T-helper 17 cell (primary cell): ENCODE measurements around the gene FRMPD4. TPM values are rescaled to one million over a fixed set of nuclear protein-coding genes. Genes with fewer than 3 reads are reported as not detected.

Experiments used
- ATAC-seq: fragments of 150-1000 bp; cut with Tn5 transposase; 2 replicates; pipeline ENCODE4 v1.10.0; 2021; ENCODE audit warnings: mild to moderate bottlenecking, moderate library complexity
- DNase-seq, 3 donors: peaks; one replicate each; pipeline versions ENCODE4 v3.0.0 to v3.0.0-alpha.2; 2020 to 2021
- H3K9me3 ChIP-seq: one replicate; pipeline ENCODE4 v1.7.0; 2013; ENCODE audit warnings: low read length, mild to moderate bottlenecking; ENCODE audit not compliant: control insufficient read depth, poor library complexity, severe bottlenecking
- H3K27ac Mint-ChIP-seq: one replicate; pipeline ENCODE4 v1.8.0; 2022; ENCODE audit warnings: mild to moderate bottlenecking, moderate library complexity, mixed read lengths
- H3K27me3 Mint-ChIP-seq: one replicate; pipeline ENCODE4 v1.8.0; 2022; ENCODE audit warnings: mixed read lengths
- H3K36me3 Mint-ChIP-seq: one replicate; pipeline ENCODE4 v1.8.0; 2022; ENCODE audit warnings: low read depth, mixed read lengths
- H3K4me1 Mint-ChIP-seq: one replicate; pipeline ENCODE4 v1.8.0; 2022; ENCODE audit warnings: mild to moderate bottlenecking, mixed read lengths
- H3K4me3 Mint-ChIP-seq: one replicate; pipeline ENCODE4 v1.8.0; 2022; ENCODE audit warnings: mild to moderate bottlenecking, moderate library complexity, mixed read lengths
- total RNA-seq, 4 donors: library from RNA in 2 of 4; stranded (reverse) in 2 of 4; gene quantifications; one replicate each; pipeline ENCODE4 v1.2.3 and lab custom pipeline; 2022 to 2026

The FRMPD4 gene
- total RNA-seq, 2 donors from 2014 or later: not detected

DNA sequence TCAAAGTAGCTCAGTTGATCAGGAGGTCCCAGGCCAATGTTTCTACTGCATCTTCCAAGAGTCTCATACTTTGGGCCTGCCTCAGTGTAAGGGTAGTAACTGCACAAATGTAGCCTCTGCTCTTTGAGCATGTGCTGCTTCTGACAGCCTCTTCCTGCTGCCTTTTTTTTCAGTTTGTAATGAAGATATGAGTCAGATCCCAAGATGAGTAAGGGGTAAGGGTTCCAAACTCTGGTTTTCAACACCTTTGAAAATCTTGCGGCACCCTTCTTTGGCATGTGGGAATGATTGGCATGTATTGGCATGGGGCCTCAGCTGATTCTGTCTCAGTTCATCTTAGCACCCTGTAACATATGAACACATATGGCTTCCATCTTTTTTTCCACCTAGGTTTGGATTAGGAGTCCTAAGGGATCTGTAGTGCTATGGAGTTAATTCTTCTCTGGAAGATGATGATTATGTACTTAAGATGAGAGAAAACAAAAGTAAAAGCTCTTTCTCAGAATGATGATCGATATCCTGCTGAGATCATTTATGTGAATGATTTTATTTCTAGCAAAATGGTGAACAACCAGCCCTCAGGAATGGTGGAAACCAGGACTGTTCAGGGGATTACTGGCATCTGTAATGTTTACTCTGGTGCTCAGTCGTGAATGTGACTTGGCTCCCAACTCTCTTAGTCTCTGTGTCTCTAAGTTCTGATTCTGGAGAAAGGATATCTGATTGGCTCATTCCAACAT lies 534.3 kb downstream of the FRMPD4 start:
- H3K36me3 Mint-ChIP-seq: no peaks in the 10 kb centered on the region
- no peak for ATAC-seq
- H3K9me3 ChIP-seq: no peaks in the 10 kb centered on the region
- H3K27me3 Mint-ChIP-seq: no peaks in the 10 kb centered on the region
- H3K4me3 Mint-ChIP-seq: no peak overlapping the region
- H3K4me1 Mint-ChIP-seq: peaks cover 3% of the 10 kb centered on the region
- no peak for DNase-seq
- no peak overlapping the region for H3K27ac Mint-ChIP-seq

DNA sequence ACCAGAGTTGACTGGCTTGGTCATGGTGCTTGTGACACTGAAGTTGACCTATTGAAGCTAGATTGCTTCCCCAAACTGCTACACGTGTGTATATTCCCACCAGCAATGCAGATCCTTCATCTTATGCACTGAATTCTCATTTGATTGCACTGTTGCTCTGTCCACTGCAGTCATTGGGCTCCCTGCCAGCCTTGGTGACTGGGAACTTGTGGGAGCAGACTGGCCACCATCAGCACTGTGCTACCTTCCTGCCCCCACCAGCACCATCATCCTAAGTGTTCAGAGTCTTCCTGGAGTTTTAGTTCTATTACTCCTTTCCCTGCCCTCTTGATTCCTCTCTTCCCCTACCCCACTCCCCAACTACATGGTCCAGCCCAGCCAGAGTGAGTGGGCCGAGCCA lies 535.2 kb downstream of the FRMPD4 start:
- Mint-ChIP-seq H3K27ac (no peak overlapping the region), H3K27me3 (no peaks in the 10 kb centered on the region), H3K4me1 (peaks cover 3% of the 10 kb centered on the region), H3K4me3 (no peak overlapping the region), H3K36me3 (no peaks in the 10 kb centered on the region)
- ATAC-seq (no peak), DNase-seq (no peak)
- no peaks in the 10 kb centered on the region for H3K9me3 ChIP-seq

DNA sequence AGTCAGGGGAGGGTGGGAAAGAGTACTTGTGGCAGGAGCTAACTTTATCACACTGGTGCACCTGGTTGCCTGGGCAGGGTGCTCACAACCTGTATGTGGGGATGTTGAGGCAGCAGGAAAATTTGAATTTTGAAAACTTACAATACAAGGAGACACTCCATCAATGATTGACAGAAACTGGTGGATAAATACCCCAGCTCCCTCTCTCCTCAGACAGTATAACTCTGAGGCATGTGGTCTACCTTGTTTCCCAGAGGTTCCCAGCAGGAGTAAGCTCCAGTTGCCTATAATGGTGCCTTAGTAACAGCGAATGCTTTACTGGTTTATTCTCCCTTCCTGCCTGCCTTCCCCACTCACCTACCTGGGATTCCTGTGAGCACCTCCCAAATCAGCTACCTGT lies 541.2 kb downstream of the FRMPD4 start:
- Mint-ChIP-seq H3K4me1 (no peaks in the 10 kb centered on the region), H3K27me3 (no peaks in the 10 kb centered on the region), H3K27ac (no peak overlapping the region), H3K36me3 (no peaks in the 10 kb centered on the region), H3K4me3 (no peak overlapping the region)
- DNase-seq (no peak), ATAC-seq (no peak)
- H3K9me3 ChIP-seq: no peaks in the 10 kb centered on the region

DNA sequence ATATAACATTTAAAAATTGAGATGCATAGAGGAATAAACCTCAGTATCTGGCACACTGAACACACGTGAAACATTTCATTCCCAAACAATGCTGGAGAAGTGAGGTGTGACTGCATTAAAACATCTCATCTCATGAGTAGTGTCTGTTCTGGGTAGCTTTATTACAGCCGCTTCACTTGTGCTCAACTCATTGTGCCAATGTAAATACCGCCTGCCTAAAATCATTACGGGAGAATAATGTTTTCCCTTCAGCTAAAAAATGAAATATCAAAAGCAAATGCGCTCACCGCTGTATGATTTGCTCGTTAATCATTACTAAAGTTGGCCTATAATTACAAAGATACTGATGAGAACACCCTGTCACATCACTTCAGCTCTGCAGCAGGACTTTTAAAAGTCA lies 542.8 kb downstream of the FRMPD4 start:
- no peak for DNase-seq
- ATAC-seq: no peak
- H3K27me3 Mint-ChIP-seq: no peaks in the 10 kb centered on the region
- no peaks in the 10 kb centered on the region for H3K36me3 Mint-ChIP-seq
- no peaks in the 10 kb centered on the region for H3K4me1 Mint-ChIP-seq
- no peaks in the 10 kb centered on the region for H3K9me3 ChIP-seq
- no peak overlapping the region for H3K27ac Mint-ChIP-seq
- no peak overlapping the region for H3K4me3 Mint-ChIP-seq

DNA sequence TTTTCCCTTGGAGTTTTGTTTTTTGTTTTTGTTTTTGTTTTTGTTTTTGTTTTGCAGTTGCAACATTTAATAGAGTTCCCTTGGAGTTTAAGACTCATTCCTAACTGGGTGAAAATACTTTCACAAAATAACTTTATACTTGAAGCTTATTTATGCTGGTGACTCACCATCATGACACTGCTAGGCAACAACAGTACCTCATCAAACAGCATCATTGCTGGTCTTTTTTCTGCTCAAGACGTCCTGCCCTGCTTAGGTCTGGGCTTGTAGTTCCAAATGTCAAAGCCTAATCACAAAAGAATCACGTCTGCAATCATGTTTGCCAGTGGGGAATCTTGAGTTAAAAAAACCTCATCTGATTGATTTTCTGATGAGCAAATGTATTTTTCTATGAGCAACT lies 547.3 kb downstream of the FRMPD4 start:
- Mint-ChIP-seq H3K36me3 (no peaks in the 10 kb centered on the region), H3K4me1 (no peaks in the 10 kb centered on the region), H3K27me3 (no peaks in the 10 kb centered on the region), H3K27ac (no peak overlapping the region), H3K4me3 (no peak overlapping the region)
- ATAC-seq: no peak
- no peak for DNase-seq
- H3K9me3 ChIP-seq: no peaks in the 10 kb centered on the region

DNA sequence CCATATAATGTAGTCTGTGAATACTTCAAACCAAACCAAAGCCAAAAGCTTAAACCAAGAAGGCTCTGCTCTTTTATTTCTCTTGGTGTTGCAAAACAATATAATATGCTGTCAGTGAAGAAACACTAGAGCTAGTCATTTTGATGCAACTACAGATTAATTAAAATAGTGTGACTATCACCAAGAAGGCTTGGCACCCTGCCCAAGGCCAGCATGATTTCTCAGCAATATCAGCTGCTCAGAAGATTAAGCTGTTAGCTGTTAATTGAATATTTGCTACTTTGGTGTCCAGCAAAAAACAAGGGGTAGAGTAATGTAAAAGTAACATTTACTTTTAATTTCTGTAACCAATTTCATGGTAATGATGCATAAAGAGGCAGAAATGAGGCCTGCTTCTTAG lies 548.1 kb downstream of the FRMPD4 start:
- DNase-seq (no peak), ATAC-seq (no peak)
- H3K27me3 Mint-ChIP-seq: no peaks in the 10 kb centered on the region
- no peaks in the 10 kb centered on the region for H3K4me1 Mint-ChIP-seq
- H3K27ac Mint-ChIP-seq: no peak overlapping the region
- no peaks in the 10 kb centered on the region for H3K36me3 Mint-ChIP-seq
- no peak overlapping the region for H3K4me3 Mint-ChIP-seq
- H3K9me3 ChIP-seq: no peaks in the 10 kb centered on the region

DNA sequence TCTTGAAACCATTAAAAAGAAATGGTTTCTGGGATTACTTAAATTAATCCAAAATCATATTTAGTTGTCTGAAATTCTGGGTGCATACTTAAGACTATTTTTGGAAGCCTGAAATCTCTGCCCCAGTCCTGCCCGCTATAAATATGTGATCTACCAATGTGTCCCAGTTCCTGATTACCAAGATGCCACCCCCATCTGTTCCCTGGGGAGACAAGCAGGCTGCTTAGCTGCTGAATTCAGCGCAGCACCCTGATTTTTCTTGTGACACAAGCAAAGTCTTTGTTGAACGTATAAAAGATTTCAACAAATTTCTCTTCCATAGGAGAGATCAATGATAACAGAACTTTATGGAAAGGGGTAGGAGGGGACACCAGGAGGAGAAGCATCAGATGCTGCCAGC lies 552.4 kb downstream of the FRMPD4 start:
- DNase-seq (no peak), ATAC-seq (no peak)
- Mint-ChIP-seq H3K4me3 (no peak overlapping the region), H3K4me1 (no peaks in the 10 kb centered on the region), H3K27ac (no peak overlapping the region), H3K27me3 (peaks cover 7% of the 10 kb centered on the region), H3K36me3 (no peaks in the 10 kb centered on the region)
- no peaks in the 10 kb centered on the region for H3K9me3 ChIP-seq

DNA sequence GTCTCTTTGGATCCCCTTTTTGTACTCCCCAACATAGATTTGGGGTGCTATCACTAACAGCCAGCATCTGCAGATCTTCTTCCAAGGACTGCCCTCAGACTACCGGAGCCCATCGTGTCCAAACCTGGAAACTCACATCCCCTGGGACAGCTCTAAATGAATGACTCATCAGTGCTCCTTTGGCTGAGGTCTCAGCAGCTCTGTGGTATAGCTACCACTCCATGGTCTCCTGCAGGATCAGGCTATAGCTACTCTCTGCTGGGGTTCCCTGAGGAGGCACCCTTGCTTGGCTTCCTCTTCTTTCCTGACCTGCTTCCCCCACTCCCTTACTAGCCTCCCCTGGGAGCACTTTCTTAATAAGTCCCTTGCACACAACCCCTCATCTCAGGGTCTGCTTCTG lies 555.5 kb downstream of the FRMPD4 start:
- Mint-ChIP-seq H3K4me3 (no peak overlapping the region), H3K27me3 (peaks cover 15% of the 10 kb centered on the region), H3K27ac (no peak overlapping the region), H3K4me1 (no peaks in the 10 kb centered on the region), H3K36me3 (no peaks in the 10 kb centered on the region)
- no peaks in the 10 kb centered on the region for H3K9me3 ChIP-seq
- DNase-seq (no peak), ATAC-seq (no peak)

DNA sequence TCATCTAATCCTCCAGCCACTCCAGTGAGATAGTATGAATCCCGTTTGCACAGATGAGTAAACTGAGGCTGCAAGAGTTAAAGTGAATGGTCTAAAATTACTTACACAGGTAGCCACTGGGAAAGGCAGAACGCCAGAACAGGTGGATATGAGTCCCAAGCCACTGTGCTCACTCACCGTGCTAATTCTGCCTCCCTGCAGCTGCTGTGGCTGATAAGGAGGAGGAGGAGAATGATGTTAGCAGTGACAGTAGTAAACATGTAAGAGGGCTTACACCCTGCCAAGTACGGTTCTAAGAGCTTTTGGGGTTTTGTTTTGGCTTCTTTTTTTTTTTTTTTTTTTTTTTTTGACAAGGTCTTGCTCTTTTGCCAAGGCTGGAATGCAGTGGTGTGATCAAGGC lies 562.5 kb downstream of the FRMPD4 start:
- no peak overlapping the region for H3K27ac Mint-ChIP-seq
- H3K27me3 Mint-ChIP-seq: peaks cover 16% of the 10 kb centered on the region
- no peak for ATAC-seq
- no peaks in the 10 kb centered on the region for H3K36me3 Mint-ChIP-seq
- no peak overlapping the region for H3K4me3 Mint-ChIP-seq
- no peaks in the 10 kb centered on the region for H3K4me1 Mint-ChIP-seq
- no peaks in the 10 kb centered on the region for H3K9me3 ChIP-seq
- no peak for DNase-seq

DNA sequence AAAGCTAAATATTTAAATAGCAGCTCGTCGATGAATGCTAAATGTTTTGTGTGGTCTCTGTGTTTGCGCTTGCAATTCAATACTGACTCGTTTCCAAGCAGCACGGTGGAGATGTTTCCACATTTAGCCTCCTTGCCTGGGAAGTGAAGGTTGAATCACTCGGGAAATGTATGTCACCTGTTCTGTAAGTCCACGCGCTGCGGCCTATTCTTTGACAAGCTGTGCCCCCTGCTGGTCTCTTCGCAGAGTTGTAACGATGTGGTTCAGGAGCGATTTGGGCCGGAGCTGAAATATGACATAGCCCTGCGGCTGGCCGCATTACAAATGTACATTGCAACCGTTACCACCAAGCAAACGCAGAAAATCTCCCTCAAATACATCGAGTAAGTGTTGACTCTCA lies 563.4 kb downstream of the FRMPD4 start:
- Mint-ChIP-seq H3K27me3 (peaks cover 16% of the 10 kb centered on the region), H3K4me3 (no peak overlapping the region)
- no peak for ATAC-seq

DNA sequence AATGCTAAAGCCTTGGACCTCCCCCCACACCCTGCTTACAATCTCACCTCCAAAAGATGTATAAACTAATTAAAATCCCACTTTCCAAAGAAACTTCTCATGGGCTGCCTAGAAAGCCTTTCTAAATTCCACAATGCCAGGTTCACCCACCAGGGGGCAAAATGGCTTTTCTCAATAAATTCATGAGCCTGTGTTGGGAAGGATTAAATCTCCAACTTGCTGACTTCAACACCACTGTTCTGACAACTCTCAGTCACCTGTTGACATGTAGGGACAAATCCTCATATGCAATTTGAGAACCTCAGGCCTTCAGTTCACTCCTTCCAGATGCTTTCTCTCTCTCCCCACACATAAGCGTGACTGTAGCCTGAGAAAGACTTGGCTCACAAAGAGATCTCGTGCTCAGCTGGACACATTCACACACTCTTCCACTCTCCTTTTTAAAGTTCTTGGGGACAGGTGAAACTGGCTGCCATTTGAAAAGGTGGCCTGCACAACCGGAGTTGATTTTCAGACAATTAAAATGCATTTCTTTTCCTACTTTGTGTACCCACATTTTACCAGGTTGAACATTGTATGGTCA lies 564.3 kb downstream of the FRMPD4 start:
- no peaks in the 10 kb centered on the region for H3K9me3 ChIP-seq
- no peak overlapping the region for H3K4me3 Mint-ChIP-seq
- H3K36me3 Mint-ChIP-seq: no peaks in the 10 kb centered on the region
- ATAC-seq (no peak), DNase-seq (no peak)
- H3K4me1 Mint-ChIP-seq: no peaks in the 10 kb centered on the region
- H3K27me3 Mint-ChIP-seq: peaks cover 11% of the 10 kb centered on the region
- no peak overlapping the region for H3K27ac Mint-ChIP-seq

More for the DNA sequence above, 563.4 kb downstream of the FRMPD4 start:
- no peaks in the 10 kb centered on the region for H3K36me3 Mint-ChIP-seq
- no peaks in the 10 kb centered on the region for H3K4me1 Mint-ChIP-seq
- no peak overlapping the region for H3K27ac Mint-ChIP-seq
- DNase-seq: no peak
- no peaks in the 10 kb centered on the region for H3K9me3 ChIP-seq

DNA sequence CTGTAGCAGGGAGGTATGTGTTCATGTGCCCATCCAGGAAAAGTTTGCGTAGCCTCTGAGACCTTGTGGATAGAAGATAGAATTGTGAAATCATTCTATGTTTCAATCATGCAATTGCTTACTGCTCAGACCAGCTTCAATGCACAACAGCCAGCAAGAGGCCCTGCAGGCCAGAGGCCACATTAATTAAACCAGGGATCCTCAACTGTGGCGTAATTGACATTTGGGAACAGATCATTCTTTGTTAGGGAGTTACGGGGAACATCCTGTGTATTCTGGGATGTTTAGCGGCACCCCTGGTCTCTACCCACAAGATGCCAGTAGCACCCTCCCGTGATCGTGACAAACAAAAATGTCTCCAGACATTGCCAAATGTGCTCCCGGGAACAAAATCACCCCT lies 566.4 kb downstream of the FRMPD4 start:
- DNase-seq (no peak), ATAC-seq (no peak)
- no peaks in the 10 kb centered on the region for H3K9me3 ChIP-seq
- H3K36me3 Mint-ChIP-seq: no peaks in the 10 kb centered on the region
- no peak overlapping the region for H3K27ac Mint-ChIP-seq
- no peaks in the 10 kb centered on the region for H3K4me1 Mint-ChIP-seq
- H3K4me3 Mint-ChIP-seq: no peak overlapping the region
- H3K27me3 Mint-ChIP-seq: peaks cover 6% of the 10 kb centered on the region

DNA sequence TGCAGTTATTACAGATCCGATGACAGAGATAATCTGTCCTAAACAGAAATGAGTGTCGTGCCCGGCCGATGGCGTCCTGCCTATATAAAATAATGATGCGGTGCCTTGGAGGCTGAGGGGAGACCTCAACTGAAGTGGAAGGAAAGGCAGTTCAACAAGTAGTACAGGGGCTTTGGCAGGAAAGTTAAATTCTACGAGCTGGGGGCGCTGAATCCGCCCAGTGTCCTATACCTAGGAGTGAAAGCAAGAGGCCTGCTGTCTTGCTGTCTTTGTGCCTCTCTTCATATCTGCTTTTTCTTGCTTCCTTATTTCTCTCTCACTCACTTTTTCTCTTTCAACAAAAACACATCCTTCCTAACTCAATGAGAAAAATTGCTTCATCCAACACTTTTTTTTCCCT lies 570.8 kb downstream of the FRMPD4 start:
- Mint-ChIP-seq H3K27me3 (no peaks in the 10 kb centered on the region), H3K27ac (no peak overlapping the region), H3K4me3 (no peak overlapping the region), H3K36me3 (no peaks in the 10 kb centered on the region), H3K4me1 (no peaks in the 10 kb centered on the region)
- DNase-seq: no peak
- ATAC-seq: no peak
- no peaks in the 10 kb centered on the region for H3K9me3 ChIP-seq

DNA sequence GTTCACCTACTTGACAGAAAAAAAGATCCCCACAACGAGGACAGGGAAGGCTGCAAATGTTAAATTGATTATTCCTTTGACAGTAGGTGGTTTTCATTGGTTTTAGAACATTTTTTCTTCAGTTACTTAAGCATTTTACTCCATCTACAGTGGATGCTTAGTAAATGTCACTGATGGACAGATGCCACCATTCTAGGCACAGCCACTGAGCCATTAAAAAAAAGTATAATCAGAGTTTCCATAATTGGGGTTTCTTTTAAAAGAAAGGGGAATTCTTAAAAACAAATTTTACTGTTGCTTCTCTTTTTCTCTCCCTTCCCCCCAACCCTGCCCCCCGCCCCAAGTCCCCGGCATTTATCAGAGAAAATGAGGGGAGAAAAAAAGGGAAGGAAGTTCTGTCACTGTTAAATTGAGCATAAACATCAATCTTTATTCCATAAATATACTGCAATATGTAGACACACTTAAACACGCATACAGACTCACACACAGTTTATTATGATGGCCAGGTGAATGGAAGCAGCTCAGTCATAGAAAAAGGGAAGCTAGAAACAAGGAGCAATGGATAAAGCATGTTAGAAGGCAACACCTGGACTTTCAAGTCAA lies 573.3 kb downstream of the FRMPD4 start:
- H3K9me3 ChIP-seq: no peaks in the 10 kb centered on the region
- no peaks in the 10 kb centered on the region for H3K36me3 Mint-ChIP-seq
- DNase-seq (no peak), ATAC-seq (no peak)
- no peaks in the 10 kb centered on the region for H3K27me3 Mint-ChIP-seq
- H3K4me3 Mint-ChIP-seq: no peak overlapping the region
- no peak overlapping the region for H3K27ac Mint-ChIP-seq
- no peaks in the 10 kb centered on the region for H3K4me1 Mint-ChIP-seq
